HG03064 (cell line): ENCODE measurements around the gene PPP1R8.
"Not testable (repeated sequence)": the region's sequence is repeated elsewhere in the genome, so short reads cannot be mapped to it uniquely, and the experiment has no call there.

Experiments used
- ATAC-seq: cut with Tn5 transposase; IDR thresholded peaks from one replicate; pipeline ENCODE4 v1.9.1; 2021; ENCODE audit warnings: low read depth; ENCODE audit not compliant: unreplicated experiment

PPP1R8 gene

DNA sequence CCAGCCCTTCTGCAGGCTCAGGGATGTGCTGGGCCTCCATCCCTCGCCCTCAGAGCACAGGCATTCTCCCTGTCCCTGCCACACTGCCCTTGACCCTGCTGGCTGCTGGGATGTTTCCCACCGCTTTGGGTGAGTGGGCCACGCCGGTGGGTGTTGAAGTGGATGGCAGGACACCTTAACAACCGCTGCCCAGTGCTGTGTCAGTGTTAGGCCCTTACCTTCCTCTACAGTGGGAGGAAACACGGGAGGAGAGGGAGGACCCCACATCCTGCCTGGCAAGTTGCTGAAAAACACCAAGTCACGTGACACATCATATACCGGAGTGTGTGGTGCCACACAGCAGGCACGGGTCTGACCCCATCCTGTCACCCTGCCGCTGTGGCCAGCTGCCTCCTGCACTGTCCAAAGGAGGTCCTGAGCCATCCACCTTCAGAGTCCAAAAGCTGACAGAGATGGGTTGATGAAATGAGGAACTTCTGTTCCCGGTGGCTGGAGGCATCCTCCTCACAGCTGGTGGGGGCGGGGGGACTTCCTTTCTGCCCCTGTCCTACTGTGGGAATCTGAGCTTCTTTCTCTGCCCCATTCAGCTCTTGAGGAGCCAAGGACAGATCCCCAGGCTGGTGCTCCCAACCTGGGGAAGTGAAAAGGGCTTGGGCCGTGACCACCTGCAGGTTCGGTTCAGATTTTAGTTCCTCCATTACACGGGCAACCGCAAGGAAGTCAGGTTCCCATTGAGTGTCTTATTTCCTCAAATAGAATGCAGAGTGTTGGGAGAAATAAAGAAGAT lies 38.5 kb downstream of the PPP1R8 start:
- ATAC-seq: no peak

DNA sequence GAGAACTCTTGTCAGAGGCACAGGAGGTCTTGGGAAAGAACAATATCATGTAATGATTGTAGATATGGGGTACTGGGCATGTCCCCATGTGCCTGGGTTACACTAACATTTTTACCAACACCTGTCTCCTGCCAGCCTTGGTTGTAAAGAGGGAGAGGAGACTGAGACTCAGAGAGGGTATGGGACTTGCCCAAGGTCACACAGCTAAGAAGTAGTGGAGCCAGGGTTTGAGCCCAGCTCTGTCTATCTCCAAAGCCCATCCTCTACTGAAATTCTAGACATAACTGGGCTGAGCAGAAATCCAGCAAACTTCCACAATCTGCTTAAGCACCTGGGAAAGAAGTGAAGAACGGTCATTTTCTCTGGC lies 39.1 kb downstream of the PPP1R8 start:
- no peak for ATAC-seq

DNA sequence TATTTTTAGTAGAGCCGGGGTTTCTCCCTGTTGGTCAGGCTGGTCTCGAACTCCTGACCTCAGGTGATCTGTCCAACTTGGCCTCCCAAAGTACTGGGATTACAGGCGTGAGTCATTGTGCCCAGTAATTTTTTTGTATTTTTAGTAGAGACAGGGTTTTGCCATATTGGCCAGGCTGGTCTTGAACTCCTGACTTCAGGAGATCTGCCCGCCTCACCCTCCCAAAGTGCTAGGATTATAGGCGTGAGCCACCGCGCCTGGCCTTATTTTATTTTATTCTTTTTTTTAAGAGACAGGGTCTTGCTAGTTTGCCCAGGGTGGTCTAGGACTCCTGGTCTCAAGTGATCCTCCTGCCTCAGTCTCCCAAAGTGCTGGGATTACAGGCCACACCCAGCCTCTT lies 40.5 kb downstream of the PPP1R8 start:
- not testable (repeated sequence) for ATAC-seq

DNA sequence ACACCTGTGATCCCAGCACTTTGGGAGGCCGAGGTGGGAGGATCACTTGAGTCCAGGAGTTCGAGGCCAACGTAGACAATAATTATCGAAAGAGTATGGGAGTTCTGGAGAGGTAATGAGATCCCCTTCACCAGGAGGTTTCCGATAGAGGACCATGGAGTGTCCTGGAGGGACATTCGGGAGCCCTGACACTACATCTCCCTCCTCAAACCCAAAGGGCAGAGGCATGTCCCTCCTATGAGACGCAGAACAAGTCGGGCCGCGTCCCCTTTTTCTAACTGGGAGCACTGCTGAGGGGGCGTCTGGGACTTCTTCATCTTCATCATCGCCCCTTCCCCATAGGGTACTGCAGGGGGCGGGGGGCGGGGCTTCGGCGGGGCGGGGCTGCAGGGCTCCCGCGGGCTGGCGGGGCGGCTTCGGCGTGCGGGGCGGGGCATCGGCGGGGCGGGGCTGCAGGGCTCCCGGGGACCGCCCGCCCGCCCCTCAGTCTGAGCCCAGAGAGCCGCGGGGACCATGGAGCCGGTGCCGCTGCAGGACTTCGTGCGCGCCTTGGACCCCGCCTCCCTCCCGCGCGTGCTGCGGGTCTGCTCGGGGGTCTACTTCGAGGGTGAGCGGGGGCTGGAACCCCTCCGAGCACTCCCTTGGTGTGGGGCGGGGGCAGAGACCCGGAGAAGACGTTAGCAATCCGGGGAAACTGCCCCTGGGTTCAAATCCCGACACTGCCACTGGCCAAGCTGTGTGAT lies 41.6 kb downstream of the PPP1R8 start, which contains the start of gene THEMIS2:
Gene THEMIS2 (plus strand): TSS at position 486 of the 743 bp plus-strand sequence. CDS start 28 bp downstream, at position 514.
- no peak for ATAC-seq

DNA sequence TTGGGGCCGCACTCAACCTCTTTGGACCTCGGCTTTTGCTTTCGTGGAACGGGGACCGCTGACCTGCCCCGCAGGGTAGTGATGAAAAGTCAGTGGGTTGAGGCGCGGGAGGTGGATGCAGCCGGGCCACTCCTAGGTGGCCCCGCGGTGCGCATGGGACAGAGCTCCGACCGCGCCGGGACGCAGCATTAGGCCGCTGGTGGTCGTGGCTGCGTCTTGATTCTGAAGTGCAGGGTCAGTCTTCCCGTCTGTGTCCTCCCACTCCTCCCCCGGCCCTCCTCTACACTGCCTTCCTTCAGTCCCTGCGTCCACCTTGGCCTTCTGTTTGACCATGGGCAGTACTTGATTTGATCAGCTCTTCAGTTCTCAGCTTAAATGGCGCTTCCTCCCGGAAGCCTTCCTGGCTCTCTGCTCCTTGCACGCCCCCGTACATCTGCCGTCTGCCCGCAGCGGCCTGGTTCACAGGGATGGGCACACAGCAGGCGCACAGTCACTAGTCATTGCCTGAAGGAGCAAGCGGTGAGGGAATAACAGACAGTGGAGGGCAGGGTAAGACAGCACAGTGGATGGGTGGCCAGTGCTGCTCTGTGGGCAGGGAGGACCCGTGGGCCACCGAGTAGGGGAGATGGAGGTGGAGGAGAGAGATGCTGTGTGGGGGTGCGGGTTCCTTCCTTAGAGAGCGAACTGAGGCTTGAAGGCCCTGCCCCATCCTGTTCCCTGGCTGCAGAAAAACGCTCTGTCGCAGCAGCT lies 42.4 kb downstream of the PPP1R8 start:
- ATAC-seq: no peak

DNA sequence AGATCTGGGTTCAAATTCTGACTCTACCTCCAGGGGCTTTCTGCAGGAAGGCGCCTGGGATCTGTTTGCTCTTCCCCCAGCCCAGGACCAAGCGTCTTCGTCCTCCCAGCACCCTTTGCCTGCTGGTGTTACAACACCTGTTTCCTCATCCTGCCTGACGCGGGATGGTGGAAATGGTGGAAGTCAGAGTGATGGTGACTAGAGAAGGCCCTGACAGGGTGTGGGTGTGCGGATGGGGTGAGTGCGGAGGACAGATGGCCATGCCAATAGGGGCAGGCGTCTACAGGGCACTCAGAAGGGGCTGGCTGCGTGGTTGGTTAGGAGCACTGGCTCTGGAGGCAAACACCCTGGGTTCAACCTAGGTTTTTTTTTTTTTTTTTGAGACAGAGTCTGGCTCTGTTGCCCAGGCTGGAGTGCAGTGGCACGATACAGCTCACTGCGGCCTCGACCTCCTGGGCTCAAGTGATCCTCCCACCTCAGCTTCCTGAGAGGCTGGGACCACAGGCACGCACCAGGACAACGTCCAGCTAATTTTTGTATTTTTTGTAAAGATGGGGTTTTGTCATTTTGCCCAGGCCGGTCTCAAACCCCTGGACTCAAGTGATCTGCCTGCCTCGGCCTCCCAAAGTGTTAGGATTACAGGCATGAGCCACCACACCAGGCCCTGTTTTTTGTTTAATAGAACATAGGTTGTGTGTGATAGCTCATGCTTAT lies 43.2 kb downstream of the PPP1R8 start:
- no peak for ATAC-seq

DNA sequence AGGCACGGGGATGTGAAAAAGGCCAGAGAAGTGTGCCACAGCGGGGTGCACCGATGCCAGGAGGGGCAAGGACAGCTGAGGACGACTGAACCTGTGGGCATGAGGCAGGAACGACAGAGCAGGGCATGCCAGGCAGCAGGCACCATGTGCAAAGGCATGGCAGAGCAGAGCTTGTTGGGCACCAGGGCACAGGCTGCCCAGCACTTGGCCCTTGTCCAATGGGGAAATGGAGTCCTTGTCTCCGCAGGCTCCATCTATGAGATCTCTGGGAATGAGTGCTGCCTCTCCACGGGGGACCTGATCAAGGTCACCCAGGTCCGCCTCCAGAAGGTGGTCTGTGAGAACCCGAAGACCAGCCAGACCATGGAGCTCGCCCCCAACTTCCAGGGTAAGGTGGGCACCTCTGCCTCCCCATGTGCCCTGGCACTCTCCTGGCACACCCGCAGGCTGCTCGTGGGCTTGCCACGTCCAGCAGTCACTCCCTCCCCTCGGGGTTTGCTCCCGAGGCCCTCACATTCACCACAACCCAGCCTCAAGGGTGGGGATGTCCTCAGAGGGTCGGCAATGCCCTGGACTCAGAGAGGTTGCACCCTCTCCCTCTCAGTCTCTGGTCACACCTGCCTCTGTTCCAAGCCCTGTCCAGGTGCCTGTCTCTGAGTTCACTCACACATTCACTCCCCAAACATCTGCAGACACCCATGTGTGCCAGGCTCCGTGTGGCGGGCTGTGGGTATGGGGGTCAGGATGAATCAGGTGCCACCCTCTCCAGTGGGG lies 45.9 kb downstream of the PPP1R8 start:
- no peak for ATAC-seq

DNA sequence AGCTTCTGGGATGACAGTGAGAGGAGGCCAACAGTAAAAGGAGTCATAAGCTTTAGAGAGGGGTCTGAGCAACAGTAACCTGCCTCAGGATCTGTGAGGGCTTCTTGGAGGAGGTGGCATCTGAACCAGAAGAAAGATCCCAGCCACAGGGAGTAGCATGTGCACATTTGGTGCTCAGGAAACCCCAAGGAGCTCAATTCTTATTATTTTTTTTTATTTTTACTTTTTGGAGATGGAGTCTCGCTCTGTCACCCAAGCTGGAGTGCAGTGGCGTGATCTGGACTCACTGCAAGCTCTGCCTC lies 46.5 kb downstream of the PPP1R8 start:
- ATAC-seq: no peak

DNA sequence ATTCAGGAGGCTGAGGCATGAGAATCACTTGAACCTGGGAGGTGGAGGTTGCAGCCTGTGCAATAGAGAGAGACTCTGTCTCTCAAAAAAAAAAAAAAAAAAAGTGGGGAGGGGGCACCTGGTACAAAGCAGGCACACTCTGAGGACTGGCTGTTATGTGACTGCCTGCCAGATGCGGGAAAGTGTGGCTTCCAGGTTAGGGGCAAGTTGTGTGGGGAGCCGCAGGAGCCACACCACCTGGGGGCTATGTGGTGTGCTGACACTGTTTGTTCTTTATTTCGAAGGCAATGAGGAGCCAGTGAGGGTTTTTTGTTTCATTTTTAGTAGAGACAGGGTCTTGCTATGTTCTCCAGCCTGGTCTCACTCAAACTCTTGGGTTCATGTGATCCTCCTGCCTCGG lies 47.5 kb downstream of the PPP1R8 start:
- no peak for ATAC-seq

DNA sequence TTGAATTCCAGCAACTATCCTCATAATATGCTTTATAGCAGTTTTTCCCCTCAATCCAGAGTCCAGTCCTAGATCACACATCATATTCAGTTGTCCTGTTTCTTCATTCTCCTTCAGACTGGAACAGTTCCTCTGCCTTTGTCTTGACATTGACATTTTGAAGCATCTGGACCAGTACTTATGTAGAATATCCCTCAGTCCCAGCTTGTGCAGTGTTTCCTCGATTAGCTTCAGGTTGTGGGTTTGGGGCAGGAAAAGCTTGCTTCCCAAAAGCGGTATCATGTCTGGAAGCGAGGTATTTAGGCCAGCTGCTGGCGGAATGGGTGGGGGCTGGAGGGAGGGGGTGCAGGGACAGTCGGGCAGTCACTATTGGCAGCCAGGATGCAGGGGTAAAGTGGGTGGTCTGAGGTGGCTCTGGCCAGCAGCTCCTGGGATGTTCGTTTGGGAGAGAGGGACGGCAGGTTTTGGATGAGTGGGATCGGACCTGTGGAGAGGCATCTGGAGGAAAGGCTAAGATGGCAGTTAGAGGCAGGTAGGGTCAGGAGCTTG lies 48.3 kb downstream of the PPP1R8 start:
- no peak for ATAC-seq

DNA sequence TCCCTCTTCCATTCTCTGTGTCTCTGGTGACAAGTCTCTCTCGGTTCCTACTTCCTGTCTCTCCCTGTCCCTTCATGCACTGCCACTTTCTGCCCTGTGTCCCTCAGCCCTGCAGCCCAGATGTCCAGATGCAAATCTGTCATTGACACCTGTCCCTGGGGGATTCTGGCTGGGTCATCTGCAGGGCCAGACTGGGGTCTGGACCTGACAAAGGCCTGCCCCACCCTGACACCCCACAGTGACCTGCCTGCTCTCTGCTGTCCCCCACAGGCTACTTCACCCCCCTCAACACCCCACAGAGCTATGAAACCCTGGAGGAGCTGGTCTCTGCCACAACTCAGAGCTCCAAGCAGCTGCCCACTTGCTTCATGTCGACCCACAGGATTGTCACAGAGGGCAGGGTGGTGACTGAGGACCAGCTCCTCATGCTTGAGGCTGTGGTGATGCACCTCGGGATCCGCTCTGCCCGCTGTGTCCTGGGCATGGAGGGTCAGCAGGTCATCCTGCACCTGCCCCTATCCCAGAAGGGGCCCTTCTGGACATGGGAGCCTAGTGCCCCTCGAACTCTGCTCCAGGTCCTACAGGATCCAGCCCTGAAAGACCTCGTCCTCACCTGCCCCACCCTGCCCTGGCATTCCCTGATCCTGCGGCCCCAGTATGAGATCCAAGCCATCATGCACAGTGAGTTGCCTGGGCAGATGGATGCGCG lies 48.9 kb downstream of the PPP1R8 start:
- no peak for ATAC-seq

DNA sequence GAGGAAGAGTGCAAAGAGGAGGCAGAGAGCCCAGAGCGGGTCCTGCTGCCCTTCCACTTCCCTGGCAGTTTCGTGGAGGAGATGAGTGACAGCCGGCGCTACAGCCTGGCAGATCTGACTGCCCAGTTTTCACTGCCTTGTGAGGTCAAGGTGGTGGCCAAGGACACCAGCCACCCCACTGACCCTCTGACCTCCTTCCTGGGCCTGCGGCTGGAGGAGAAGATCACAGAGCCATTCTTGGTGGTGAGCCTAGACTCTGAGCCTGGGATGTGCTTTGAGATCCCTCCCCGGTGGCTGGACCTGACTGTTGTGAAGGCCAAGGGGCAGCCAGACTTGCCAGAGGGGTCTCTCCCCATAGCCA lies 51.9 kb downstream of the PPP1R8 start:
- no peak for ATAC-seq

DNA sequence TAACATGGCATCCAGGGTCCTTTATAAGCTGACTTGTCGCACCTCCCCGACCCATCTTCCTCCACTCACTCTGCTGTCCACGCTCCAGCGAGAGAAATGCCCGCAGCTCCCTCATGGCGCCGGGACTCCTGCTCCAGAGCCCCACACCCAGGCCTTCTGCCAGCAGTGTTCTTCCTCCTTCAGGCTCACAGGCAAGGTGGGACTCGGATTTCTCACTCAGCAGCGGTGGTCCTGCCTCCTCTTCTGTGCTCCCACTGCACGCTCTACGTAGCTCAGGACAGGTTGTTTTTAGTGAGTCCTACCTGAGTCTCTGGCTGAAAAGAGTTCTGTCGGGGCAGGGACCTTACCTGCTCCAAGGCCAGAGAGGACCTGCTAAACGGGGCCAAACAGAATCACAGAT lies 53.0 kb downstream of the PPP1R8 start:
- ATAC-seq: no peak

DNA sequence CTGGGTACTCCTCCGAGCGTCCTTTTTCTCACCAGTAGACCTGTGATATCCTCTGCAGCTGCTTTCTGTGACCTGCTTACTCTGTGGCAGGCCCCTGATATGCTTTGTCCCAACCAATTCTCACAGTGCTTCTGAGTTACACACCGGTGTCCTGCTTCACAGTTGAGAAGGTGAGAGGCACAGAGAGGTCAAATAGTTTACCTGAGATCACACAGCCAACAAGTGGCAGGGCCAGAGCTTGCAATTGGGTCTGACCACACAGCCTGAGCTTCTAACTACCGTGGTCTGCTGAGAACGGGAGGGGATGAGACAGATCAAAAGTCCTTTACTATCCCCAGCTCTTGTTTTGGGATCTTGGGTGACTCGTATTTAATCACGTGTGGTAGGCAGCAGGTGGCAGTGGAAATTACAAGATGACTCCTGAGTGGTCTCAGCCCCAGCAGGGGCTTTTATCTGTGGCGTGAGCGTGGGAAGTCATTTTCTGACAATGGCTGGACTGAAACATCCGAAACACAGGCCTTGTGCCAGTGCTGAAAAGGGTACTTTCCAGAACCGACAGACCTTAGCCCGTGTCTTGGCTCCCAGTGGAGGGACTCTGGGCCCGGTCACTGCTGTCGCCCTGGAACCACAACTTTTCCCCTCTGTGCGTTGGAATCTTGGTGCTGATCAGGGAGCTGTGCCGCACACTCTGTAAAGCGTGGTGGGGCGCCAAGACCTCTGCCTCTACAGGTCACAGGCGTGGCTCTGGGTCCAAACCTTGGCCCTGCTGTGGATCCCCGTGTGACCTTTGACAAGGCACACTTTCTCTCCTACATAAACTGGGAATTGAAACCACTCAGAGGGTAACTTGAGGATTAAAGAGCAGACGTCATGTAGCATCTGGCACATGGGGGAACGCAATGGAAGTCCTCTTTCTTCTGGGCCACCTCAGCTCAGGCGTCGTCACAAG lies 53.7 kb downstream of the PPP1R8 start:
- no peak for ATAC-seq

DNA sequence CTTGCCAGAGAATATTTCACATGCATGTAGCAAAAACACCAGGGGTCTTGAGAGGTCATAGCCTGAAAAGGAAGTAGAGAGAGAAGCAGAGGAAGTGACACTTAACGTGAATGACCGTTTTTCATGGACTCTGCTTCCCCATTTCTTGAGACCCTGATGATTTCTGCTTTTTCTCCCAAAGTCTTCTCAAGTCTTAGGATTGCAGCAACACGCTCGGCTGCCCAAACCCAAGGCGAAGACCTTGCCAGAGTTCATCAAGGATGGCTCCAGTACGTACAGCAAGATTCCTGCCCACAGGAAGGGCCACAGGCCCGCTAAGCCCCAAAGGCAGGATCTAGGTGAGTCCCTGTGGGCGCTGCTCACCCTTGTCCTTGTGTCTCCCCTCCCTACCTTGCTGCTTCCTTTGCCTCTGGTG lies 54.5 kb downstream of the PPP1R8 start:
- ATAC-seq: no peak

DNA sequence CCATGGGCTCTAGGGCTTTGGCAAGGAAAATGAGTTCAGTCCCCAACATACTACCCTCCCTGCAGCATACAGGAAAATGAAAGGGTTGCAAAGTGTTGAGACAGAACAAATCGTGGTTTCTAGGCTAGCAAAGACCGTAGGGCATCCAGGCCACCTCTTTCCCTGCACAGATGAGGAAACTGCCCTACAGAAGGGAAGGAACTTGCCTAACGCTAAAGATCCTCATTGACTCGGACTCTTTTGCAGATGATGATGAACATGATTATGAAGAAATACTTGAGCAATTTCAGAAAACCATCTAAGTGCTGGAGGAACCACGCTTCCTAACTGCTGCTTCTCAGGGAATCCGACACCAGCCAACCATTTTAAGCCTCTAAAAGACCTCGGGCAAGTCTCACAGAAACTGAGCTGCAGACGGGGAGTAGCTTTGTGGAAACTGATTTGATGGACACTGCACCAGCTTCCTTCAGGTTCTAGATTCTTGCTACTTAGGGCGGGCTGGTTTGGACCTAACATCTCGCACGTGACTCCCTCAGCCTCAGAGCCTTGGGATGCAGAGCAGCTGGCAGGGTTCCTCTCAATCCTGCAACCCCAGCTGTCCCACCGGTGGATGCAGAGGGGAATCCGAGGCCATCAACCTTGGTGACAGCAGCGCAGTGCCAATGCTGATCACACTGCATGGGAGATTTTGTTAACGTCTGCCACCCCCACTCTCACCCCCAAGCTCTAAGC lies 55.2 kb downstream of the PPP1R8 start:
- no peak for ATAC-seq

DNA sequence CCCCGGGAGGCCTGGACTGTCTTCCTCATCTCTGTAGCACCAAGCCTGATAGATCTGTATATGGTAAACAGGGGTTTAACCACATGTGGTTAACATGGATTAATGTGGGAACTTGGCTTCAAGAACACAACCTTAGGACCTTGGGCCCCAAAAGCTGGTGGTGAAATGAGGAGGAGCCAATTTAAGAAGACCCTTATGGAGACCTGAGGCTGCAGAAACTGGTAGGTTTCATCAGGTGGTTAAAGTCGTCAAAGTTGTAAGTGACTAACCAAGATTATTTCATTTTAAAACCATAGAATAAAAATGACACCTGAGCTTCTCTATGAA lies 55.7 kb downstream of the PPP1R8 start:
- no peak for ATAC-seq

DNA sequence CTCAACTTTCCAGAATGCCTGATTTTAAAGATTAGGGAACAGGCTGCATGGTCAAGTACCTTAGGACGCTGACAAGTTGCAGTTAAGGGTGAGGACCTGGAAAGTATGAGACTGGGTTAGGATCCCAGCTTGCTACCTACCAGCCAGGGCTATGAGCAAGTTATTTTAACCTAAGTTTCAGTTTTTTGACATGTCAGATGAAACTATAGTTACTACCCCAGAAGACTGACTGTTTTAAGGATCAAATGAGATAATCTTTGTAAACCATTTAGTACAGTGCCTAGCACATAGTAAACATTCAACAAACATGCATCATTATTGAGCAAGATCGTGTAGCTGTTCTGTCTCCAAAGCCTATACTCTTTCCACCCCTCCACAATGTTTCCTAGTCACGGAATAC lies 56.2 kb downstream of the PPP1R8 start:
- no peak for ATAC-seq
